SK-N-SH treated with all-trans-retinoic acid at 6 μM for 48 hours (cell line): ENCODE results near the gene C5AR2.

Experiments
- ARNTL ChIP-seq: fragments of 450-650 bp; formaldehyde crosslinking; IDR thresholded peaks from 2 replicates; pipeline ENCODE4 v1.5.0; 2020; ENCODE audit warnings: low read depth, mild to moderate bottlenecking, moderate library complexity, borderline replicate concordance
- BACH2 ChIP-seq: fragments of 250-450 bp; sonication (Bioruptor Pico); IDR thresholded peaks from 2 replicates; pipeline ENCODE4 v1.9.0; 2021; ENCODE audit warnings: mild to moderate bottlenecking, borderline replicate concordance
- CSDC2 ChIP-seq: fragments of 250-450 bp; sonication (Bioruptor Pico); IDR thresholded peaks from 2 replicates; pipeline ENCODE4 v1.5.0; 2020; ENCODE audit warnings: mild to moderate bottlenecking, moderate library complexity
- GLIS3 ChIP-seq: fragments of 250-450 bp; sonication (Bioruptor Pico); IDR thresholded peaks from 2 replicates; pipeline ENCODE4 v1.5.0; 2020; ENCODE audit warnings: mild to moderate bottlenecking, moderate library complexity
- ISL1 ChIP-seq: fragments of 250-450 bp; sonication (Bioruptor Pico); IDR thresholded peaks from 2 replicates; pipeline ENCODE4 v2.1.2; 2022; ENCODE audit warnings: mild to moderate bottlenecking, moderate library complexity
- OSR1 ChIP-seq: fragments of 250-450 bp; sonication (Bioruptor Pico); IDR thresholded peaks from 2 replicates; pipeline ENCODE4 v1.8.0; 2022; ENCODE audit warnings: moderate library complexity, mild to moderate bottlenecking, inconsistent platforms
- PPARA ChIP-seq: fragments of 250-450 bp; sonication (Bioruptor Pico); IDR thresholded peaks from 2 replicates; pipeline ENCODE4 v1.5.0; 2020; ENCODE audit warnings: mild to moderate bottlenecking, borderline replicate concordance
- RARB ChIP-seq: fragments of 250-450 bp; sonication (Bioruptor Pico); IDR thresholded peaks from 2 replicates; pipeline ENCODE4 v1.8.0; 2021; ENCODE audit warnings: mild to moderate bottlenecking, moderate library complexity
- TCF4 ChIP-seq: fragments of 250-450 bp; sonication (Bioruptor Pico); IDR thresholded peaks from 2 replicates; pipeline ENCODE4 v1.8.0; 2021; ENCODE audit warnings: mild to moderate bottlenecking, moderate library complexity, borderline replicate concordance
- TOX ChIP-seq: fragments of 250-450 bp; sonication (Bioruptor Pico); IDR thresholded peaks from 2 replicates; pipeline ENCODE4 v1.8.0; 2021; ENCODE audit warnings: mild to moderate bottlenecking, moderate library complexity, borderline replicate concordance
- ZC3H10 ChIP-seq: fragments of 250-450 bp; sonication (Bioruptor Pico); IDR thresholded peaks from 2 replicates; pipeline ENCODE4 v1.5.1; 2021; ENCODE audit warnings: mild to moderate bottlenecking, moderate library complexity
- ZFP3 ChIP-seq: fragments of 250-450 bp; sonication (Bioruptor Pico); IDR thresholded peaks from 2 replicates; pipeline ENCODE4 v1.5.0; 2020; ENCODE audit warnings: mild to moderate bottlenecking, moderate library complexity
- ZNF8 ChIP-seq: fragments of 450-650 bp; formaldehyde crosslinking; IDR thresholded peaks from 2 replicates; pipeline ENCODE4 v1.5.0; 2020; ENCODE audit warnings: mild to moderate bottlenecking, moderate library complexity
- TF ChIP-seq, protein P1 (sequence below): fragments of 250-450 bp; sonication (Bioruptor Pico); IDR thresholded peaks from 2 replicates; pipeline ENCODE4 v1.5.1; 2020; ENCODE audit warnings: low read depth, mild to moderate bottlenecking, moderate library complexity

GRCh38 chr19:47284324-47284899 lies 47.6 kb upstream of the C5AR2 start:
- TF ChIP-seq ZNF8: no peak
- TF ChIP-seq, protein P1, sequence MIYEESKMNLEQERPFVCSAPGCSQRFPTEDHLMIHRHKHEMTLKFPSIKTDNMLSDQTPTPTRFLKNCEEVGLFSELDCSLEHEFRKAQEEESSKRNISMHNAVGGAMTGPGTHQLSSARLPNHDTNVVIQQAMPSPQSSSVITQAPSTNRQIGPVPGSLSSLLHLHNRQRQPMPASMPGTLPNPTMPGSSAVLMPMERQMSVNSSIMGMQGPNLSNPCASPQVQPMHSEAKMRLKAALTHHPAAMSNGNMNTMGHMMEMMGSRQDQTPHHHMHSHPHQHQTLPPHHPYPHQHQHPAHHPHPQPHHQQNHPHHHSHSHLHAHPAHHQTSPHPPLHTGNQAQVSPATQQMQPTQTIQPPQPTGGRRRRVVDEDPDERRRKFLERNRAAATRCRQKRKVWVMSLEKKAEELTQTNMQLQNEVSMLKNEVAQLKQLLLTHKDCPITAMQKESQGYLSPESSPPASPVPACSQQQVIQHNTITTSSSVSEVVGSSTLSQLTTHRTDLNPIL (CRISPR knock-in tag): no peak
- TF ChIP-seq ARNTL: no peak
- no peak for TF ChIP-seq GLIS3 (CRISPR knock-in tag)
- TF ChIP-seq PPARA (CRISPR knock-in tag): no peak
- no peak for TF ChIP-seq ZFP3 (CRISPR knock-in tag)
- TF ChIP-seq TOX: no peak
- no peak for TF ChIP-seq RARB (CRISPR knock-in tag)
- no peak for TF ChIP-seq ZC3H10 (CRISPR knock-in tag)
- TF ChIP-seq ISL1 (CRISPR knock-in tag): no peak
- no peak for TF ChIP-seq OSR1 (CRISPR knock-in tag)
- no peak for TF ChIP-seq BACH2
- TF ChIP-seq TCF4: no peak
- no peak for TF ChIP-seq CSDC2
